ENCODE results near the gene CFAP74. TPM values are rescaled to one million over a fixed set of nuclear protein-coding genes. Genes with fewer than 3 reads are reported as not detected.

Gene CFAP74
- total and polyA plus RNA-seq, 2 of the 13 experiments (the other 11 are each of a cell fraction or from before 2014, with no cell fraction given), result 0.27 to 0.62 TPM

DNA sequence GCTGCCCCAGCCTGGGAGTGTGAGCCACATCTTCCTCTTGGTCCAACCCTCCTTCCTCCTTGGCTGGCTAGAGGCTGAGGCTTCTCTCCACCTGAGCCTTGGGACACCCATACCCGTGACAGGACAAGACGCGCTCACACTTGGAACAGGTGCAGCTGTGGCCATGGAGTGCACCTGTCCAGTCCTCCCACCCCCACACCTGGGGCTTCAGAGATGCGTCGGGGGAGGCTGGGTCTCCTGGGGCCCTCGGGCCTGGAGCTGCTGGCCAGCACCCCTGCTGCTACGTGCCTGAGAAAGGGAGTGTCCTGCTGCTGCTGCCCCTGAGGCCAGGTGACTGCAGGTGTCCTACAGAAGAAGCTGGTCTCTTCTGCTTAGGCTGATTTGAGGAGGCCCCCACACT lies 47.5 kb downstream of the CFAP74 start:
- Histone ChIP-seq H3K27ac (ENCODE audit: extremely low read length, insufficient read depth, low read length) (no peak overlapping the region), H3K9ac (ENCODE audit: insufficient read depth, low read depth, low read length) (no peak overlapping the region), H3K4me3 (replicated peaks in 1 of 3; ENCODE audit: insufficient read depth in 1 of 3, low read depth in 2 of 3, low read length in 3 of 3) (peak overlapping the region in 1 of 3 experiments; percentile 17; a peak in 1 of 6 replicates), H2AFZ (ENCODE audit: low read length) (no peak overlapping the region), H3K79me2 (ENCODE audit: insufficient read depth, low read length) (no peaks in the 10 kb centered on the region), H3K27me3 (ENCODE audit: control insufficient read depth in 1 of 2, insufficient read depth in 2 of 2, low read length in 2 of 2) (peaks cover 0 to 29% of the 10 kb centered on the region in 2 experiments; a peak in 3 of 5 replicates), H3K4me2 (ENCODE audit: low read depth, low read length) (peak overlapping the region; percentile 56), H3K36me3 (replicated peaks in 1 of 2; ENCODE audit: control insufficient read depth in 1 of 2, insufficient read depth in 2 of 2, low read length in 2 of 2) (no peaks in the 10 kb centered on the region), H4K20me1 (ENCODE audit: insufficient read depth, low read length) (no peaks in the 10 kb centered on the region), H3K9me3 (ENCODE audit: low read length) (no peaks in the 10 kb centered on the region), H3K4me1 (ENCODE audit: insufficient read depth, low read length) (peaks cover 70% of the 10 kb centered on the region)
- TF ChIP-seq ZNF362 (CRISPR knock-in tag; IDR thresholded peaks at IDR 0.05; ENCODE audit: borderline replicate concordance) (no peak), ZNF777 (CRISPR knock-in tag; IDR thresholded peaks at IDR 0.05) (no peak), MTA1 (CRISPR knock-in tag; IDR thresholded peaks at IDR 0.05; ENCODE audit: borderline replicate concordance) (no peak), CBX1 (IDR thresholded peaks at IDR 0.05; ENCODE audit: low read depth) (peak; percentile 3), HIC2 (CRISPR knock-in tag; IDR thresholded peaks at IDR 0.05; ENCODE audit: low read depth) (0 out of 2 replicates have a peak, but pooled peaks have one; percentile 1), DBP (CRISPR knock-in tag; IDR thresholded peaks at IDR 0.05; ENCODE audit: not compliant biosample characterization) (no peak), ZSCAN22 (CRISPR knock-in tag; IDR thresholded peaks at IDR 0.05) (no peak), ZNF687 (CRISPR knock-in tag; IDR thresholded peaks at IDR 0.05) (0 out of 2 replicates have a peak, but pooled peaks have one; percentile 2), ZNF883 (CRISPR knock-in tag; IDR thresholded peaks at IDR 0.05; ENCODE audit: not compliant biosample characterization) (no peak), ZNF580 (CRISPR knock-in tag; IDR thresholded peaks at IDR 0.05; ENCODE audit: borderline replicate concordance, low read depth) (no peak)
- no TSS peak for BruUV-seq (replicated peaks)
- FAIRE-seq, result no peak
- DNase-seq (ENCODE audit: low spot score), result no peak
- ChIA-PET POLR2A (interaction anchor here (1.4 to 4.3 kb wide), 2 partner anchors 9 to 12 kb away, joined by 5 to 18 read pairs; no protein-coding TSS in a partner anchor), CTCF (ENCODE audit: low intra/inter-chr PET ratio, low total read pairs) (no interaction called here)
- in situ Hi-C loops (cut with HindIII; ENCODE audit: extremely low pct_ligation_motif_present, low pct_unique_long_range_greater_than_20kb), result no loop called here
- 71% methylated on average over 3 of the region's 7 CpGs for WGBS (ENCODE audit: low lambda C conversion rate)
- intact Hi-C loops (cut with micrococcal nuclease; ENCODE audit: unreplicated experiment), result no loop called here
- no peak for ATAC-seq

All from HepG2 (cell line).